Neural cell (in vitro differentiated cells): ENCODE measurements around the gene GPRIN3.

Experiments used
- EP300 ChIP-seq: fragments of 450-650 bp; conservative IDR thresholded peaks from 2 replicates; pipeline ENCODE4 v1.6.1; 2014; ENCODE audit warnings: antibody characterized with exemption, mild to moderate bottlenecking, moderate library complexity; ENCODE audit not compliant: poor library complexity, severe bottlenecking
- EZH2 ChIP-seq: fragments of 200-600, 300-800 bp; shearing (Covaris generic), sonication (generic); IDR thresholded peaks from 2 replicates; pipeline ENCODE4 v1.6.1; 2014; ENCODE audit warnings: antibody characterized with exemption, low read length, borderline replicate concordance, mild to moderate bottlenecking; ENCODE audit not compliant: insufficient read depth, poor library complexity, severe bottlenecking
- MXI1 ChIP-seq: fragments of 450-650 bp; conservative IDR thresholded peaks from 2 replicates; pipeline ENCODE4 v1.6.1; 2014; ENCODE audit warnings: antibody characterized with exemption, mild to moderate bottlenecking; ENCODE audit not compliant: poor library complexity, severe bottlenecking
- POLR2AphosphoS5 ChIP-seq: IDR thresholded peaks from 2 replicates; pipeline ENCODE4 v1.6.1; 2012
- RAD21 ChIP-seq: fragments of 450-650 bp; conservative IDR thresholded peaks from 2 replicates; pipeline ENCODE4 v1.6.1; 2014; ENCODE audit warnings: antibody characterized with exemption, mild to moderate bottlenecking, moderate library complexity
- REST ChIP-seq: IDR thresholded peaks from 2 replicates; pipeline ENCODE4 v1.6.1; 2012; ENCODE audit warnings: borderline replicate concordance
- SMC3 ChIP-seq: fragments of 450-650 bp; conservative IDR thresholded peaks from 2 replicates; pipeline ENCODE4 v1.6.1; 2014; ENCODE audit warnings: antibody characterized with exemption, mild to moderate bottlenecking, moderate library complexity; ENCODE audit not compliant: poor library complexity
- TAF1 ChIP-seq: IDR thresholded peaks from 2 replicates; pipeline ENCODE4 v1.6.1; 2012; ENCODE audit warnings: low read depth
- TF ChIP-seq, protein P1 (sequence below): fragments of 450-650 bp; IDR thresholded peaks from 2 replicates; pipeline ENCODE4 v1.5.1; 2014; ENCODE audit warnings: antibody characterized with exemption, mild to moderate bottlenecking, moderate library complexity; ENCODE audit not compliant: poor library complexity, severe bottlenecking

DNA sequence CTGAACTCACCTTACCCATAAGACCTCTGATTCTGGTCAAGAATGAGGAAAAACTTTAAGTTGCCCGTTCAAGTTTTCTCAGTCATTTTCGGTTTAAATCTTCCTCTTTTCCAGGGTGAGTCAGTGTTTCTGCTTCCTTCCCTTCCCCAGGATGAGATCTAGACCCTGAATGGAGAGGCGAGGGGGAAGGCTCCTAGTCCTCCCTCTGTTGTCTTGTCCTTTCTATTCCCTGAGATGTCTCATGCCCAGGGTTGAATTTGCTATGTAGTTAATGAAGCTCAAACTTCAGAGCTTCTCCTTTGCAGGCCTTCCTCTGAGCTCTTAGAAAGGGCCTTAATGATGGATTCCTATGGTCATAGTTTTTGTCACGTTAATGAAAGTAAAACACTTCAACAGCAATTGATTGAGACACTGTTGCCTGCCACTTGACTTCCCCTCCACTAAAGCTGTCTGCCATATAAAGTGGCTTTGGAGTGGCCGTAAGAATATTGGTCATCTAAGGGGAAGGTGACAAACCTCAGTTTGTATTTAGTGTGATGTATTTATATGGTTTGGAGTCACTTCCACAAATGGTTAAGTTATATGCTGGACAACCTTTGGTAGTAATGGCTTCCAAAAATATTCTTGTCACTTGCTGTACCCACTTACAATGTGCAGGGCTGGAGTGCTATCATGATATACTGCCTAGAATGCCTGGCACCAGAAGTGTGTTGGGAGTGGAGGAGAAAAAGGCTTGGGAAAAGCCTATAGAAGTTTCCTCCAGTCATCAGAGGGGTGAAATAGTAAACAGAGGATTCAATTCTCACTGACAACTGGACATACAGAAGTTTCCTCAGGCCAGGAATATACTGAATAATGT, 24.3 kb upstream of the GPRIN3 start:
- TF ChIP-seq MXI1 (no peak), EP300 (no peak), POLR2AphosphoS5 (no peak), REST (no peak), EZH2 (no peak), RAD21 (no peak), TAF1 (no peak), SMC3 (no peak)
- TF ChIP-seq, protein P1, sequence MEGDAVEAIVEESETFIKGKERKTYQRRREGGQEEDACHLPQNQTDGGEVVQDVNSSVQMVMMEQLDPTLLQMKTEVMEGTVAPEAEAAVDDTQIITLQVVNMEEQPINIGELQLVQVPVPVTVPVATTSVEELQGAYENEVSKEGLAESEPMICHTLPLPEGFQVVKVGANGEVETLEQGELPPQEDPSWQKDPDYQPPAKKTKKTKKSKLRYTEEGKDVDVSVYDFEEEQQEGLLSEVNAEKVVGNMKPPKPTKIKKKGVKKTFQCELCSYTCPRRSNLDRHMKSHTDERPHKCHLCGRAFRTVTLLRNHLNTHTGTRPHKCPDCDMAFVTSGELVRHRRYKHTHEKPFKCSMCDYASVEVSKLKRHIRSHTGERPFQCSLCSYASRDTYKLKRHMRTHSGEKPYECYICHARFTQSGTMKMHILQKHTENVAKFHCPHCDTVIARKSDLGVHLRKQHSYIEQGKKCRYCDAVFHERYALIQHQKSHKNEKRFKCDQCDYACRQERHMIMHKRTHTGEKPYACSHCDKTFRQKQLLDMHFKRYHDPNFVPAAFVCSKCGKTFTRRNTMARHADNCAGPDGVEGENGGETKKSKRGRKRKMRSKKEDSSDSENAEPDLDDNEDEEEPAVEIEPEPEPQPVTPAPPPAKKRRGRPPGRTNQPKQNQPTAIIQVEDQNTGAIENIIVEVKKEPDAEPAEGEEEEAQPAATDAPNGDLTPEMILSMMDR = no peak
